CD14-positive monocyte (primary cell): ENCODE data around the gene NRG3. TPM values are rescaled to one million over a fixed set of nuclear protein-coding genes. Genes with fewer than 3 reads are reported as not detected.

Experiments
- DNase-seq, 3 donors: peaks; one replicate each; pipeline ENCODE4 v3.0.0-alpha.2; 2011 to 2022
- H2AFZ ChIP-seq: 2 replicates; pipeline ENCODE4 v1.6.0; 2012; ENCODE audit warnings: mild to moderate bottlenecking, low read depth, low read length, inconsistent platforms; ENCODE audit not compliant: insufficient read depth, poor library complexity, severe bottlenecking
- H3K27ac ChIP-seq, 2 donors: 1 replicate in 1 of 2; 2 replicates in 1 of 2; pipeline ENCODE4 v1.5.1; 2012 to 2013; ENCODE audit warnings: low read length in 2 of 2, control low read depth in 1 of 2, inconsistent platforms in 1 of 2, low read depth in 1 of 2, mild to moderate bottlenecking in 1 of 2
- H3K27me3 ChIP-seq, 2 donors: one replicate each; pipeline versions ENCODE4 v1.6.0 to v1.6.1; 2011 to 2013; ENCODE audit warnings: low read length in 2 of 2; ENCODE audit not compliant: control insufficient read depth in 2 of 2, insufficient read depth in 2 of 2
- H3K36me3 ChIP-seq, 2 donors: replicated peaks in 1 of 2; 1 replicate in 1 of 2; 2 replicates in 1 of 2; pipeline versions ENCODE4 v1.5.1 to v1.6.1; 2012 to 2013; ENCODE audit warnings: low read length in 2 of 2, control low read depth in 1 of 2, inconsistent platforms in 1 of 2, mild to moderate bottlenecking in 1 of 2; ENCODE audit not compliant: insufficient read depth in 2 of 2, control insufficient read depth in 1 of 2
- H3K4me1 ChIP-seq, 2 donors: 1 replicate in 1 of 2; 2 replicates in 1 of 2; pipeline versions ENCODE4 v1.5.1 to v1.6.1; 2012 to 2013; ENCODE audit warnings: low read length in 2 of 2, control low read depth in 1 of 2, inconsistent platforms in 1 of 2, mild to moderate bottlenecking in 1 of 2, moderate library complexity in 1 of 2; ENCODE audit not compliant: insufficient read depth in 2 of 2, control insufficient read depth in 1 of 2
- H3K4me2 ChIP-seq: replicated peaks from 2 replicates; pipeline ENCODE3; 2012; ENCODE audit warnings: low read length, moderate library complexity, mild to moderate bottlenecking; ENCODE audit not compliant: poor library complexity, severe bottlenecking; ENCODE audit errors: extremely low read depth
- H3K4me3 ChIP-seq, 3 experiments: fragments of 200-600 bp in 1 of 3; sonication (generic) in 1 of 3; replicated peaks in 1 of 3; 1 replicate in 2 of 3; 2 replicates in 1 of 3; pipeline ENCODE4 v1.5.1; 2011 to 2013; ENCODE audit warnings: low read length in 3 of 3, mild to moderate bottlenecking in 3 of 3, control low read depth in 2 of 3, low read depth in 2 of 3, inconsistent platforms in 1 of 3, moderate library complexity in 1 of 3
- H3K79me2 ChIP-seq: 2 replicates; pipeline ENCODE4 v1.6.0; 2012; ENCODE audit warnings: mild to moderate bottlenecking, control low read depth, inconsistent platforms, low read length, moderate library complexity; ENCODE audit not compliant: insufficient read depth
- H3K9ac ChIP-seq: 2 replicates; pipeline ENCODE4 v1.6.0; 2017; ENCODE audit warnings: low read length, mild to moderate bottlenecking; ENCODE audit not compliant: insufficient read depth, poor library complexity, severe bottlenecking
- H3K9me3 ChIP-seq, 2 donors: replicated peaks in 1 of 2; 1 replicate in 1 of 2; 2 replicates in 1 of 2; pipeline versions ENCODE4 v1.5.1 to v1.6.1; 2012 to 2013; ENCODE audit warnings: low read length in 2 of 2, control low read depth in 1 of 2; ENCODE audit not compliant: control insufficient read depth in 1 of 2, insufficient read depth in 1 of 2
- H4K20me1 ChIP-seq: 2 replicates; pipeline ENCODE4 v1.6.0; 2012; ENCODE audit warnings: mild to moderate bottlenecking, low read length, control low read depth, moderate library complexity; ENCODE audit not compliant: insufficient read depth
- H3K27ac Mint-ChIP-seq, 7 donors: one replicate each; pipeline ENCODE4 v1.8.0; 2020; ENCODE audit warnings: mild to moderate bottlenecking in 7 of 7, mixed read lengths in 7 of 7, moderate library complexity in 6 of 7, inconsistent platforms in 2 of 7
- H3K27me3 Mint-ChIP-seq, 3 donors: one replicate each; pipeline ENCODE4 v1.8.0; 2021 to 2022; ENCODE audit warnings: low read depth in 3 of 3, mild to moderate bottlenecking in 3 of 3, mixed read lengths in 3 of 3, moderate library complexity in 3 of 3, inconsistent platforms in 1 of 3
- H3K36me3 Mint-ChIP-seq, 2 donors: one replicate each; pipeline ENCODE4 v1.8.0; 2020; ENCODE audit warnings: mixed read lengths in 2 of 2, inconsistent platforms in 1 of 2, mild to moderate bottlenecking in 1 of 2
- H3K4me1 Mint-ChIP-seq: one replicate; pipeline ENCODE4 v1.8.0; 2020; ENCODE audit warnings: mild to moderate bottlenecking, mixed read lengths
- H3K4me3 Mint-ChIP-seq, 2 donors: one replicate each; pipeline ENCODE4 v1.8.0; 2020; ENCODE audit warnings: mild to moderate bottlenecking in 2 of 2, mixed read lengths in 2 of 2, moderate library complexity in 1 of 2
- H3K9me3 Mint-ChIP-seq, 7 donors: one replicate each; pipeline ENCODE4 v1.8.0; 2020 to 2022; ENCODE audit warnings: mixed read lengths in 7 of 7, mild to moderate bottlenecking in 6 of 7, moderate library complexity in 6 of 7, inconsistent platforms in 2 of 7
- WGBS: methylation state at CpG from one replicate; pipeline ENCODE4 v1.1.5; 2013; ENCODE audit warnings: missing lambda C conversion rate; ENCODE audit not compliant: insufficient coverage; 5-methylcytosine and 5-hydroxymethylcytosine counted together
- intact Hi-C, 2 donors: fragments of 100-400 bp; cut with micrococcal nuclease; formaldehyde crosslinking; loops; one replicate each; pipeline versions ENCODE4 v1.15.0 to v1.15.1; 2023
- polyA plus RNA-seq, 3 donors: library from polyadenylated mRNA; depleted of rRNA in 1 of 3; unstranded in 2 of 3; stranded (reverse) in 1 of 3; fragments of 300-500 nt in 2 of 3; fragments of >200 nt in 1 of 3; fragmentation: Illumina TruSeq in 2 of 3; gene quantifications; 1 replicate in 2 of 3; 2 replicates in 1 of 3; pipeline ENCODE4 v1.2.3, GENCODE V29; 2012 to 2021
- TF ChIP-seq, protein P1 (sequence below): fragments of 200-600 bp; IDR thresholded peaks from one replicate; pipeline ENCODE4 v1.8.0; 2022; ENCODE audit warnings: antibody characterized with exemption, mild to moderate bottlenecking

Gene NRG3
- polyA plus RNA-seq, 3 donors, result not detected

DNA sequence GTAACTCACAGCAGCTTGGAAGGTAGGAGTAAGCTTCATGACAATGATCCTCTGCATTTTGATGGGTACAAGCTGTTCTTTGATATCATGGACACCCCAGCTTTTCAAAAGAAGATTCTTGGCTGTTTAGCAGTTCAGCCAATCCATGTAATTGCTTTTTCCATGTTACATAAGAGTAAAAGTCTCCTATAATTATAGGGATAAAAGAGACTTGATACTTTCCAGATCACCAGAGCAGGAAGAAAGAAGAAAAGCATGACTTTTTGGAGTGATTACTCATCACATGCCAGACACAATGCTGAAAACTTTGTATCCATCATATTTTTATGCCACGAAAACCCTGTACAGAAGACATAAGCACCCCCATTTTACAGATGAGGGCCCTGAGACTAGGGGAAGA is 1049.7 kb downstream of the NRG3 start:
- Histone ChIP-seq H4K20me1 (no peaks in the 10 kb centered on the region), H3K9ac (no peak overlapping the region), H3K4me2 (no peak overlapping the region), H3K27me3 (no peaks in the 10 kb centered on the region), H3K4me3 (no peak overlapping the region), H3K36me3 (no peaks in the 10 kb centered on the region), H3K27ac (no peak overlapping the region), H2AFZ (no peak overlapping the region), H3K4me1 (no peaks in the 10 kb centered on the region), H3K9me3 (no peaks in the 10 kb centered on the region), H3K79me2 (no peaks in the 10 kb centered on the region)
- H3K36me3 Mint-ChIP-seq, result no peaks in the 10 kb centered on the region
- TF ChIP-seq, protein P1, sequence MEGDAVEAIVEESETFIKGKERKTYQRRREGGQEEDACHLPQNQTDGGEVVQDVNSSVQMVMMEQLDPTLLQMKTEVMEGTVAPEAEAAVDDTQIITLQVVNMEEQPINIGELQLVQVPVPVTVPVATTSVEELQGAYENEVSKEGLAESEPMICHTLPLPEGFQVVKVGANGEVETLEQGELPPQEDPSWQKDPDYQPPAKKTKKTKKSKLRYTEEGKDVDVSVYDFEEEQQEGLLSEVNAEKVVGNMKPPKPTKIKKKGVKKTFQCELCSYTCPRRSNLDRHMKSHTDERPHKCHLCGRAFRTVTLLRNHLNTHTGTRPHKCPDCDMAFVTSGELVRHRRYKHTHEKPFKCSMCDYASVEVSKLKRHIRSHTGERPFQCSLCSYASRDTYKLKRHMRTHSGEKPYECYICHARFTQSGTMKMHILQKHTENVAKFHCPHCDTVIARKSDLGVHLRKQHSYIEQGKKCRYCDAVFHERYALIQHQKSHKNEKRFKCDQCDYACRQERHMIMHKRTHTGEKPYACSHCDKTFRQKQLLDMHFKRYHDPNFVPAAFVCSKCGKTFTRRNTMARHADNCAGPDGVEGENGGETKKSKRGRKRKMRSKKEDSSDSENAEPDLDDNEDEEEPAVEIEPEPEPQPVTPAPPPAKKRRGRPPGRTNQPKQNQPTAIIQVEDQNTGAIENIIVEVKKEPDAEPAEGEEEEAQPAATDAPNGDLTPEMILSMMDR, result no peak
- DNase-seq, result no peak
- peaks cover 0 to 3% (median 0%) of the 10 kb centered on the region in 7 donors for H3K9me3 Mint-ChIP-seq
- no peak overlapping the region for H3K27ac Mint-ChIP-seq
- no CpG with 5 or more reads among the region's 1 CpG for WGBS
- no peaks in the 10 kb centered on the region for H3K27me3 Mint-ChIP-seq
- H3K4me1 Mint-ChIP-seq, result no peaks in the 10 kb centered on the region
- H3K4me3 Mint-ChIP-seq, result no peak overlapping the region
- intact Hi-C loops, result no loop called here

DNA sequence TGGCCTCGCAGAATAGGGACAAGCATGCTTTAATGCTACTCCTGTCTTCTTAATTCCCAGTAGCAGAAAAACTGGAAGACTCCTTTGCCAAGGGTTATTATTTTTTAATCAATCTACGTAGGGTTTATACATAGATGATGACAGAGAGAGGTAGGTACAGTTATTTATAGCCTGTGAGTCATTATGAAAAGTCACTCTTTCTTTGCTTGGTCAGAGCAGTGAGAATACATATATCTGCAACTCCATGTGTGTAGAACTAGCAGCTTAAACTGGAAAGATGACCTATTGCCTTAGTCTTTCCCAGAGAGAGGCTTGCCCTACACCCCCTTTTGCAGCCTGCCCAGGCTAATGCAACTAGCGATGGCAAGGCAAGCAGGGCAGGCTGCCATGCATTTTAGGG is 1050.6 kb downstream of the NRG3 start:
- H3K4me2 ChIP-seq, result no peak overlapping the region
- no peak for DNase-seq
- no peaks in the 10 kb centered on the region for H4K20me1 ChIP-seq
- no peak overlapping the region for H2AFZ ChIP-seq
- TF ChIP-seq, protein P1, result no peak
- Mint-ChIP-seq H3K4me1 (no peaks in the 10 kb centered on the region), H3K4me3 (no peak overlapping the region), H3K27me3 (no peaks in the 10 kb centered on the region), H3K9me3 (peaks cover 0 to 3% (median 0%) of the 10 kb centered on the region in 7 donors), H3K36me3 (no peaks in the 10 kb centered on the region), H3K27ac (no peak overlapping the region)
- no peaks in the 10 kb centered on the region for H3K36me3 ChIP-seq
- no peaks in the 10 kb centered on the region for H3K79me2 ChIP-seq
- no peaks in the 10 kb centered on the region for H3K4me1 ChIP-seq
- H3K4me3 ChIP-seq, result no peak overlapping the region
- H3K9me3 ChIP-seq, result no peaks in the 10 kb centered on the region
- no peak overlapping the region for H3K27ac ChIP-seq
- no peak overlapping the region for H3K9ac ChIP-seq
- no CpG with 5 or more reads among the region's 3 CpGs for WGBS
- H3K27me3 ChIP-seq, result no peaks in the 10 kb centered on the region
- intact Hi-C loops, result no loop called here
